GM18526 (cell line): ENCODE measurements around the gene PDZRN3.

Source experiments
- POLR2A ChIP-seq: IDR thresholded peaks from 3 replicates; pipeline ENCODE4 v1.6.1; 2011; ENCODE audit not compliant: insufficient read length; ENCODE audit errors: extremely low read depth

The PDZRN3 gene

GRCh38 chr3:73557986-73558726 is 66.6 kb downstream of the PDZRN3 start:
- TF ChIP-seq POLR2A: no peak

DNA sequence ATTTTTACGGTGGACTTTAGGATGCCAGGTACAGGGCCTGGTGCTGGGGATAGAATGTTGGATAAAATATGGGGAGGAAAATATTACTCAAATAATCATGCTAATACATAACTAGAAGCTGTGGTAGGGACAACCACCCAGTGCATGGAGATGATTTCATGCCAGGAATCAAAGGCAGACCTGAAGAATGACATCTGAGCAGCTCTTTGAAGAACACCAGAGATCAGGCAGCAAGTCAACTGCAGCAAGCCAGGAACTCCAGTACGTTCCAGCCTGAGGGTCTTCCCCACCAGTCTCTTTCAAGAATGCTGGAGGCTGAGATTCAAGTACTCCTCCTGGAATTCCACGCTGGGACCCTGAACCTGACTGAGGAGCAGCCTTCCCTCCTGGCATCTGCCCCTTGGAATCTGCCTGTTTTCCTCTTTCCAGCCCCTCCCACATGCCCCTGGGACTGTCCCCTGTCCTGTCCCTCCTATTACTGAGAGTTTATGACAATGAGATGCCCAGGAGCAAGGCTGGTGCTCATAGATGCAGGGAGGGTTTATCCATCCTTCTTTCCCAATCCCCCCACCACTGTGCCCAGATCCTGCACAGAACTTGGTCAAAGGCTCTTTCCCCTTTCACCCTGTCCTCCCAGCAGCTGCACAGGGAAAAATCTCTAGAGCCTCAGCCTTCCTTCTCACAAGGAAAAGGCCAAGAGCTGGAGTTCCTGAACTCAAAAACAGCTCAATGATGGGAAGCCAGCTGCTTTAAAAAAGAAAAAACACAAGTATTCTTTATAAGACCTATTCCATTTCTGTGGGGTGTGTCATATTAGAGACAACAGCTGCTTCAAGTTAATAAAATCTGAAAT is 68.0 kb downstream of the PDZRN3 start:
- TF ChIP-seq POLR2A: no peak

GRCh38 chr3:73555076-73555475 is 69.7 kb downstream of the PDZRN3 start:
- no peak for TF ChIP-seq POLR2A

DNA sequence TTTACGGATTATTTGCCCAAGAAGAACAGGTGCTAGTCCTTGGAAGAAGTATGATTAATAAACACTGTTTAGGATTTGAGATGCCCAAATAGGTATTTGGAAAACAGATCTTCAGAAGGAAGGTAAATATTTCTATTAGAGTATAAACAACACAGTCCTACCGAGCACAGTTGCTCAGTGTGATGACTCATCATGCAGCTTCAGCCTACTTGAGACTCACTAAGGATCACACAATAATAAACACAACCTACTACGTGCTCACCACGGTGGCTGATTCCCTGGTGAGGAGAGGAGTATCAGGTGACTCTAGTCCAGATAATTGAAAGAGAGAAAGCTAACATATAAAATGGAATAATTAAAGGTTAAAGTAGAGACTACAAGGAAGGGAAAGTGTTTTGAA is 72.0 kb downstream of the PDZRN3 start:
- no peak for TF ChIP-seq POLR2A

GRCh38 chr3:73550032-73550431 is 74.7 kb downstream of the PDZRN3 start:
- no peak for TF ChIP-seq POLR2A

- TF ChIP-seq POLR2A: no peak
Measured at GRCh38 chr3:73549051-73549600, 75.6 kb downstream of the PDZRN3 start.

DNA sequence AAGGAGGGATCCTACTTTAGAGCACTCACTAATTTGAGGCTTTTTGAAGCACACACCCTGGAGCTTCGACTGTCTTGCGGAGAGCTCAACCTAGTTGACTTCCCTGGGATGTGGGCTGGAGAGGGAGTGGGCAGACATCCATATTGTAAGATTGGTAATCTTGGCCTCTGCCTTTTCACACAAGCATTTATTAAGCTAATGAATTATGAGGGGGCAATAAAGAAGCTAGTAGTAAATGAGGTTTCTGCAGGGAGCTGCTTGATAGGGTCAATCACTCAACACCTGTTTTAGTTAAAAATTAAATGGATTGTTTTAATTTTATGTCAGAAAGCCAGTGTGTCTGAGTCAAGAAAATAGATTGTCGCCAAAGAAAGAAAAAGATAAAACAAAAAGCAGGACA is 76.3 kb downstream of the PDZRN3 start:
- TF ChIP-seq POLR2A: no peak

DNA sequence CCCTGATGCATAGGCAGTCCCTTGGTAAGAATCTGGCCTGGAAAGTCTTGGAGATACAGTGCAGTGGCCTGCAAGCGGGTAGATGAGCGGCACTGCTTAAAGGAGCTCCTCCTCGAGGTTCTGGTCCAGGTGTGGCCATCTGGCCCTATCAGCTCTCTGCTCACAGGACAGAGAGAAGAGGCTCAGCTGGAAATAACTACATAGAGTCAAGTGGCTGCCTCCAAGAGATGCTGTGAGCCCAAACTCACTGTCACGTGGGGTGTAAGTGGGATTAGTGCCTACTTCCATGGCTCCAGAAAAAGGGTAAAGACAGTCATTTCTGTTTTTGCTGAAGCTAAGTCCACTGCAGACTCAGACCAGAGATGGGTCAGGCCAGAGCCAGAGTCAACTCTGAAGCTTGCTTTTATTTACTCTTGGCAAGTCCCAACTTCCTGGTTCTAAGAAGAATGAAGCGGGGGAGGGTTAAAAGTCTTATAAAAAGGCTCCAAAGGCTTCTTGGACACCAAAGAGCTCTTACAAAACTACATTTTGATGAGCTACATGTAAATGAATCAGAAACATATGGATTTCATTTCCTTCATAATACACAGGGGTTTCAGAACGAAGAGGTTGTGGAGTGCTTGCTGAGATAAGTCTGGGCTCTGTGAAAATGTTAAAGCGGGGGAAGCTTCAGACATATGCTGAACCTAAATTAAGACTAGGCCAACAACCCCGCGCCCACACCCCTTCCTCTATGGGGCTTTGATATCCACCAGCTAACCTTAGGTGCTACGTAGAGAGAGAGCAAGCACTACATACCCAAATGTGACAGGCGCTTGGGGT is 77.1 kb downstream of the PDZRN3 start:
- no peak for TF ChIP-seq POLR2A

DNA sequence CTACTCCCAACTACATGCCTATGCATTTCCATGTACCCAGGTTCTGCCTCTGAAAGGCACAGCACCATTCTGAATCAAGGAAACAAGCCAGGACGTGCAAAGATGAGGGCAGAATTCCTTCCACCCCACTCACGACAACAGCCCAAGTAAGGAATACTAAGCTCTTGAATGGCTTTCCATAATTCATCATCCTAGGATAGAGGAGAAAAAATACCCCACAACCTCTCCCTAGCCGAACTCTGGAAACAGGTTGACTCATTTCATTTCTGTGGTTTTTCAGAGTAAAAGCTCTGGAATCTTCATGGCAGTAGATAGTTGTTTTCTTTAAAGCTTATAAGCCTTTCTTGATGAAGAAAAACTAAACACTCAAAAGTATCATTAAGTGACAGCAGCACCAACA is 77.8 kb downstream of the PDZRN3 start:
- no peak for TF ChIP-seq POLR2A

DNA sequence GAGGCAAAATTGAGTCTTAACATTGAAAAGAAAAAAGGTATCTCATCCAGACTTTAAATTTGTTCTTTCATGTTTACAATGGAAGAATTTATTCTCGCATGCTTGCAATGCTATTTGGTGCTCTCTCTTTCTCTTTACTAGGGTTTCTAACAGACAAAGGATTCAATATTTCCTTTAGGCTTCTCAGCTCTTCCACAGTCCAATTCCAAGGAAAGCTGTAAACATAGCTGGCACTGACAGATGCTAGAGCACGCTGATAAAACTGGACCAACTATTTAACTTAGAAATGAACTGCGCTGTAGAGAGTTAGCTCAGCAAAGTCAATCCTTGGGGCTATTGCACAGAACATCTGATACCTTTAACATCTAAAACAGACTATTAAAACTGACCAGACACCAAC is 81.3 kb downstream of the PDZRN3 start:
- TF ChIP-seq POLR2A: no peak

DNA sequence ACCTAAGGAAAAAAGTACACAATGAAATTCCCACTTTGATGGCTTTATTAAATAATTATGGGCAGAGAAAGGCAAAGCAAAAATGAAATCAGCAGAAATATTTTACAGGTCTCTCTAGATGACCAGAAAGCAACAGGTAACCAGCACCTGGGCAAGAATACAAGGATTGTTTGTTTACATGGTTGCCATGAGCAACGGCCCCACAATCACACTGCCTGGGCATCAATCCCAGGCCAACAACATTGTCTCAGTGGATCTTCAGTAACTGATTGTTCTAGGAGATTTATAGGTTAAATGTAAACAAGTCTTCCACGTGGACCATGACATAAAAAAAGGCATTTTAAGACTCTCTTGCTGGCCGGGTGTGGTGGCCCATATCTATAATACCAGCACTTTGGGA is 82.6 kb downstream of the PDZRN3 start:
- TF ChIP-seq POLR2A: no peak

GRCh38 chr3:73540969-73541740 is 83.6 kb downstream of the PDZRN3 start:
- TF ChIP-seq POLR2A: no peak

- no peak for TF ChIP-seq POLR2A
Measured at GRCh38 chr3:73538486-73538885, 86.3 kb downstream of the PDZRN3 start.

DNA sequence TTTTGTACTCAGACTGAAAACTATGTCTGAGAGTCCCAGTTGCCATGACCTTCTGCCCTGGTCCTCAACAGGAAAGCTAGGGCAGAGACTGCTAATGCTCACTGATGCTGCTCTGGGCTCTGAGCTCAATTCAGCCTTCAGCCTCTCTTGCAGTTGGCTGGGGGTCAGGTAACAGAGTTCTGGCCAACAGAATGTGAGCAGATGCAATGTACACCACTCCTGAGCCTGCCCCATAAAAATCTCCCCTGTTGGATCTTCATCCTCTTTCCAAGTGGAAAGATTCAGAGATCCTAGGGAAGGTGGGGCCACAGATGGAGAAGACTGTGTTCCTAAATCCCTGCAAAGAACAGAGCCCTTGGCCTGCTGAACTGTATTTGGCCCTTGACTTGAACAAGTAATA is 87.8 kb downstream of the PDZRN3 start:
- TF ChIP-seq POLR2A: no peak
